Mesendoderm (in vitro differentiated cells): ENCODE data around the gene FLYWCH1. TPM values are rescaled to one million over a fixed set of nuclear protein-coding genes. Genes with fewer than 3 reads are reported as not detected.

Experiments
- DNase-seq: peaks from one replicate; pipeline ENCODE4 v3.0.0; 2013
- H2AK5ac ChIP-seq: 2 replicates; pipeline ENCODE4 v1.6.1; 2013; ENCODE audit warnings: low read length, inconsistent platforms
- H2BK120ac ChIP-seq: 2 replicates; pipeline ENCODE4 v1.6.1; 2013; ENCODE audit warnings: low read depth, mild to moderate bottlenecking, low read length, moderate library complexity, mixed read lengths
- H2BK15ac ChIP-seq: replicated peaks from 2 replicates; pipeline ENCODE4 v1.6.1; 2013; ENCODE audit warnings: low read depth, mild to moderate bottlenecking, moderate library complexity
- H2BK5ac ChIP-seq: 2 replicates; pipeline ENCODE4 v1.6.1; 2013; ENCODE audit warnings: low read length, inconsistent platforms
- H3K18ac ChIP-seq: 2 replicates; pipeline ENCODE4 v1.6.1; 2013; ENCODE audit warnings: mild to moderate bottlenecking, low read length, mixed read lengths
- H3K23ac ChIP-seq: one replicate; pipeline ENCODE4 v1.6.1; 2013; ENCODE audit warnings: low read length
- H3K27ac ChIP-seq: 2 replicates; pipeline ENCODE4 v1.5.1; 2013; ENCODE audit warnings: low read depth, mild to moderate bottlenecking, inconsistent platforms, low read length, moderate library complexity
- H3K27me3 ChIP-seq: 2 replicates; pipeline ENCODE4 v1.6.1; 2013; ENCODE audit warnings: low read length, control low read depth, mild to moderate bottlenecking, inconsistent platforms; ENCODE audit not compliant: insufficient read depth, poor library complexity
- H3K36me3 ChIP-seq: 2 replicates; pipeline ENCODE4 v1.6.1; 2013; ENCODE audit warnings: low read length, inconsistent platforms; ENCODE audit not compliant: control insufficient read depth, insufficient read depth
- H3K4ac ChIP-seq: one replicate; pipeline ENCODE4 v1.6.1; 2013; ENCODE audit warnings: low read depth, mild to moderate bottlenecking, low read length, moderate library complexity
- H3K4me1 ChIP-seq: 2 replicates; pipeline ENCODE4 v1.6.1; 2013; ENCODE audit warnings: low read depth, low read length, inconsistent platforms; ENCODE audit not compliant: control insufficient read depth
- H3K4me2 ChIP-seq: 2 replicates; pipeline ENCODE4 v1.6.1; 2013; ENCODE audit warnings: low read length
- H3K4me3 ChIP-seq: 2 replicates; pipeline ENCODE4 v1.5.1; 2013; ENCODE audit warnings: mild to moderate bottlenecking, low read length
- H3K56ac ChIP-seq: one replicate; pipeline ENCODE4 v1.6.1; 2013; ENCODE audit warnings: low read length
- H3K79me1 ChIP-seq: 2 replicates; pipeline ENCODE4 v1.6.1; 2013; ENCODE audit warnings: low read length, inconsistent platforms
- H3K79me2 ChIP-seq: 2 replicates; pipeline ENCODE4 v1.6.1; 2013; ENCODE audit warnings: mild to moderate bottlenecking, low read length; ENCODE audit not compliant: control insufficient read depth, insufficient read depth
- H3K9ac ChIP-seq: 2 replicates; pipeline ENCODE4 v1.6.1; 2013; ENCODE audit warnings: low read length, inconsistent platforms
- H4K5ac ChIP-seq: one replicate; pipeline ENCODE4 v1.6.1; 2013; ENCODE audit warnings: low read length
- H4K8ac ChIP-seq: one replicate; pipeline ENCODE4 v1.6.1; 2013; ENCODE audit warnings: low read depth, mild to moderate bottlenecking, control low read depth, low read length, moderate library complexity
- WGBS: extraction: QIAGEN DNeasy Blood & Tissue Kit; methylation state at CpG from one replicate; pipeline ENCODE4 v1.1.7; 2013; ENCODE audit warnings: low lambda C conversion rate, missing lambda C conversion rate; ENCODE audit not compliant: insufficient coverage; ENCODE audit errors: extremely low coverage; 5-methylcytosine and 5-hydroxymethylcytosine counted together
- polyA plus RNA-seq, 2 experiments: library from polyadenylated mRNA; stranded (reverse); fragments of 200-250 nt; gene quantifications; one replicate each; pipeline ENCODE4 v1.2.3, GENCODE V29; 2013

The FLYWCH1 gene, protein sequence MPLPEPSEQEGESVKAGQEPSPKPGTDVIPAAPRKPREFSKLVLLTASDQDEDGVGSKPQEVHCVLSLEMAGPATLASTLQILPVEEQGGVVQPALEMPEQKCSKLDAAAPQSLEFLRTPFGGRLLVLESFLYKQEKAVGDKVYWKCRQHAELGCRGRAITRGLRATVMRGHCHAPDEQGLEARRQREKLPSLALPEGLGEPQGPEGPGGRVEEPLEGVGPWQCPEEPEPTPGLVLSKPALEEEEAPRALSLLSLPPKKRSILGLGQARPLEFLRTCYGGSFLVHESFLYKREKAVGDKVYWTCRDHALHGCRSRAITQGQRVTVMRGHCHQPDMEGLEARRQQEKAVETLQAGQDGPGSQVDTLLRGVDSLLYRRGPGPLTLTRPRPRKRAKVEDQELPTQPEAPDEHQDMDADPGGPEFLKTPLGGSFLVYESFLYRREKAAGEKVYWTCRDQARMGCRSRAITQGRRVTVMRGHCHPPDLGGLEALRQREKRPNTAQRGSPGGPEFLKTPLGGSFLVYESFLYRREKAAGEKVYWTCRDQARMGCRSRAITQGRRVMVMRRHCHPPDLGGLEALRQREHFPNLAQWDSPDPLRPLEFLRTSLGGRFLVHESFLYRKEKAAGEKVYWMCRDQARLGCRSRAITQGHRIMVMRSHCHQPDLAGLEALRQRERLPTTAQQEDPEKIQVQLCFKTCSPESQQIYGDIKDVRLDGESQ
- 5.1 TPM for polyA plus RNA-seq (2013, experiment 1 of 2)
- 5.3 TPM for polyA plus RNA-seq (2013, experiment 2 of 2)

- peak; percentile 99 for DNase-seq
- Histone ChIP-seq H3K27ac (no peak within 1 kb of the TSS), H3K9ac (peak within 1 kb of the TSS; percentile 77), H3K23ac (no peak within 1 kb of the TSS), H3K4ac (peak within 1 kb of the TSS; percentile 39), H3K4me3 (peak within 1 kb of the TSS; percentile 65), H2BK5ac (no peak within 1 kb of the TSS), H3K36me3 (peaks cover 2% of the 10 kb centered on the region), H4K5ac (no peak within 1 kb of the TSS), H2BK15ac (no peak within 1 kb of the TSS), H3K27me3 (peaks cover 3% of the 10 kb centered on the region), H3K4me1 (no peaks in the 10 kb centered on the region), H3K79me1 (no peaks in the 10 kb centered on the region), H4K8ac (no peak within 1 kb of the TSS), H3K79me2 (no peaks in the 10 kb centered on the region), H3K4me2 (peak within 1 kb of the TSS; percentile 89), H3K56ac (peak within 1 kb of the TSS; percentile 88), H2AK5ac (no peak within 1 kb of the TSS), H3K18ac (peak within 1 kb of the TSS; percentile 63), H2BK120ac (no peak within 1 kb of the TSS)
- no CpG with 5 or more reads among the region's 85 CpGs for WGBS
Measured at GRCh38 chr16:2911638-2912329, at the start of gene FLYWCH1. TSS of gene FLYWCH1 (plus strand) at chr16:2911931. CDS start at chr16:2929686, 17,755 bp downstream.

DNA sequence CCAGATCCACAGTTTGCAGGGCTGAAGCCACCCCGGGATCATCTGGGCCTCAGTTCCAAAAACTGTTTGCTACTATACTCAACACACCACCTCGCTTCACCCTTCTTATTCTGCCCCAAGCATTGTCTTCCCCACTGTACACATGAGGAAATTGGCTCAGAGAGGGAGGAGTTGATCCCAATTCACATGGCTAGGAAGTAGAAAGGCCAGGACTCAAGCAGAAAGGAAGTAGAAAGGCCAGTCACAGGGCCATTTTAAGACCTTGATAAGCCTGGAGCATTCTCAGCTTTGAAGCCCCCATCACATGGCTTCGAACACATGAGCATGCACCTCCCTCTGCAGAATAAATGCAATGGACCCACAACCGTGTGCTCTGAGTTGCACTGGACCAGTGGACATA, 46.1 kb upstream of the FLYWCH1 start:
- no peak overlapping the region for H3K4me3 ChIP-seq
- DNase-seq, result no peak
- no peak overlapping the region for H3K56ac ChIP-seq
- no peak overlapping the region for H3K18ac ChIP-seq
- H3K27me3 ChIP-seq, result no peaks in the 10 kb centered on the region
- H4K8ac ChIP-seq, result no peak overlapping the region
- no peak overlapping the region for H3K9ac ChIP-seq
- no peak overlapping the region for H3K4me2 ChIP-seq
- H4K5ac ChIP-seq, result no peak overlapping the region
- no peak overlapping the region for H2BK120ac ChIP-seq
- no peak overlapping the region for H3K27ac ChIP-seq
- no peak overlapping the region for H2BK5ac ChIP-seq
- no peak overlapping the region for H3K23ac ChIP-seq
- H3K36me3 ChIP-seq, result no peaks in the 10 kb centered on the region
- H3K79me1 ChIP-seq, result no peaks in the 10 kb centered on the region
- H2AK5ac ChIP-seq, result no peak overlapping the region
- H3K4ac ChIP-seq, result no peak overlapping the region
- H3K4me1 ChIP-seq, result peaks cover 2% of the 10 kb centered on the region
- H2BK15ac ChIP-seq, result no peak overlapping the region
- H3K79me2 ChIP-seq, result no peaks in the 10 kb centered on the region
- WGBS, result no CpG with 5 or more reads among the region's 4 CpGs

- Histone ChIP-seq H3K79me2 (no peaks in the 10 kb centered on the region), H2AK5ac (no peak overlapping the region), H2BK120ac (no peak overlapping the region), H3K36me3 (no peaks in the 10 kb centered on the region), H3K79me1 (no peaks in the 10 kb centered on the region), H3K4me1 (peaks cover 2% of the 10 kb centered on the region), H4K5ac (no peak overlapping the region), H3K9ac (no peak overlapping the region), H4K8ac (no peak overlapping the region), H3K23ac (no peak overlapping the region), H3K18ac (no peak overlapping the region), H3K56ac (no peak overlapping the region), H3K4me3 (no peak overlapping the region), H3K4ac (no peak overlapping the region), H3K27me3 (no peaks in the 10 kb centered on the region), H2BK15ac (no peak overlapping the region), H2BK5ac (no peak overlapping the region), H3K27ac (no peak overlapping the region), H3K4me2 (no peak overlapping the region)
- no peak for DNase-seq
- WGBS, result no CpG with 5 or more reads among the region's 4 CpGs
Measured at GRCh38 chr16:2866431-2866830, 45.3 kb upstream of the FLYWCH1 start.

GRCh38 chr16:2867661-2867986, 44.1 kb upstream of the FLYWCH1 start:
- H3K18ac ChIP-seq, result peak overlapping the region; percentile 72
- H4K5ac ChIP-seq, result peak overlapping the region; percentile 99
- no peaks in the 10 kb centered on the region for H3K79me1 ChIP-seq
- no peak overlapping the region for H2BK5ac ChIP-seq
- peaks cover 2% of the 10 kb centered on the region for H3K4me1 ChIP-seq
- H3K23ac ChIP-seq, result no peak overlapping the region
- H2BK120ac ChIP-seq, result no peak overlapping the region
- H3K4me3 ChIP-seq, result peak overlapping the region; percentile 26
- no peaks in the 10 kb centered on the region for H3K36me3 ChIP-seq
- peak overlapping the region; percentile 85 for H3K4me2 ChIP-seq
- peak overlapping the region; percentile 89 for H3K56ac ChIP-seq
- H3K27ac ChIP-seq, result peak overlapping the region; percentile 79
- no peak for DNase-seq
- H2BK15ac ChIP-seq, result no peak overlapping the region
- no peak overlapping the region for H2AK5ac ChIP-seq
- H3K27me3 ChIP-seq, result no peaks in the 10 kb centered on the region
- no peaks in the 10 kb centered on the region for H3K79me2 ChIP-seq
- no peak overlapping the region for H4K8ac ChIP-seq
- H3K9ac ChIP-seq, result peak overlapping the region; percentile 66
- WGBS, result no CpG with 5 or more reads among the region's 8 CpGs
- H3K4ac ChIP-seq, result no peak overlapping the region

- DNase-seq, result peak; percentile 94
- H3K27ac ChIP-seq, result peak overlapping the region; percentile 79
Measured at GRCh38 chr16:2867987-2868789, 43.5 kb upstream of the FLYWCH1 start.

More at GRCh38 chr16:2867987-2868789, 43.5 kb upstream of the FLYWCH1 start:
- H3K4me3 ChIP-seq, result peak overlapping the region; percentile 48
- no peak overlapping the region for H2BK120ac ChIP-seq
- H2BK15ac ChIP-seq, result no peak overlapping the region
- H3K27me3 ChIP-seq, result no peaks in the 10 kb centered on the region
- peak overlapping the region; percentile 99 for H4K5ac ChIP-seq
- no peaks in the 10 kb centered on the region for H3K79me2 ChIP-seq
- peak overlapping the region; percentile 91 for H3K56ac ChIP-seq
- H3K23ac ChIP-seq, result no peak overlapping the region
- H3K36me3 ChIP-seq, result no peaks in the 10 kb centered on the region
- H2BK5ac ChIP-seq, result peak overlapping the region; percentile 90
- peak overlapping the region; percentile 85 for H3K4me2 ChIP-seq
- no peak overlapping the region for H4K8ac ChIP-seq
- WGBS, result no CpG with 5 or more reads among the region's 45 CpGs
- no peaks in the 10 kb centered on the region for H3K79me1 ChIP-seq
- H3K4me1 ChIP-seq, result peaks cover 2% of the 10 kb centered on the region
- H2AK5ac ChIP-seq, result no peak overlapping the region
- no peak overlapping the region for H3K4ac ChIP-seq
- H3K18ac ChIP-seq, result peak overlapping the region; percentile 72
- peak overlapping the region; percentile 83 for H3K9ac ChIP-seq
